Measurements from ENCODE around the gene COL5A3.
A peak's percentile ranks its signal among the peaks of the same experiment; 100 is the strongest.

The COL5A3 gene

DNA sequence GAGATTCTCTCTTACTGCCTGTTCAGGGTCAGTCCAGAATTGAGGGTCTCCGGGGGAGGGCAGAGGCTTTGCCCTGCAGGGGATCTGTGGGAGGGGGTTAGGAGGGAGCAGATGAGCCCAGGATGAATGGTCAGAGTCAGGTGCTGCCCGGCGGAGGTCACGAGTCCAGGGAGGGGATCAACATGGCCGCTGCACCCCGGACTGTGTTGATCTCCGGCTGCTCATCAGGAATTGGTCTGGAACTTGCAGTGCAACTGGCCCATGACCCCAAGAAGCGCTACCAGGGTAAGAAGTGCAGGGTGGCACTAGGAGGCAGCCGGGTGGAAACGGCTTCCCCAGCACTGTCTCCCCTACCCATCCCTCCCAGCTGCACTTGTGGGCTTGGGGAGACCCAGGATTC, 3.0 kb upstream of the COL5A3 start, which contains the start of gene RDH8:
RDH8 (plus strand) TSS at position 168 of the 400 bp plus-strand sequence; CDS start at position 183, 15 bp downstream.
- H3K4me1 ChIP-seq (ENCODE audit: control insufficient read depth, insufficient read depth, low read length), result peaks cover 12% of the 10 kb centered on the region
- no peaks in the 10 kb centered on the region for H3K36me3 ChIP-seq (ENCODE audit: control insufficient read depth, insufficient read depth, low read length)
- no peak within 1 kb of the TSS for H3K4me3 ChIP-seq (ENCODE audit: insufficient read depth, low read depth, low read length)
- peaks cover 46% of the 10 kb centered on the region for H3K27me3 ChIP-seq (ENCODE audit: control insufficient read depth, insufficient read depth, low read length, poor library complexity, severe bottlenecking)
- H3K27ac ChIP-seq (ENCODE audit: insufficient read depth, low read depth, low read length, poor library complexity, severe bottlenecking), result no peak within 1 kb of the TSS
- WGBS, 2 experiments, result 76 to 77% methylated on average over 10 of the region's 10 CpGs
- H3K9me3 ChIP-seq (ENCODE audit: control insufficient read depth, low read length), result no peaks in the 10 kb centered on the region

DNA sequence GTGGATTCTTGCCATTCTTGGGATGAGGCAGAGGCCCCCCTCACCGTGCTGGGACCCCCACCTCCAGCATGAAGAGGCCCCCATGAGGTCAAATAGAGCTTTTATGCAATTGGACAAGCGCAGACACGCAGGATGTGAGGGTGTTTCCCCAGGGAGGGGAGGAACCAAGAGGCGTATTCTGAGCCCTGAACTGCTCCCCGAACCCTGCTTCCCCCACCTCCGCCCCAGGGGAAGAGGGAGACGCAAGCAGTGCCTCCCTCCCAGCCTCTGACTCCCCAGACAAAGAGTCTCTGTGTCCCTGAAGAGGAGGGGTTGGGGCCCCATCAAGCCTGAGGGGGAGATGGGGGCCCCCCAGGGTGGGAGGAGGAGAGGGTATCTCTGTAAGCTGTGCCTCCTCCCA, 1.7 kb upstream of the COL5A3 start:
- peaks cover 22% of the 10 kb centered on the region for H3K4me1 ChIP-seq (ENCODE audit: control insufficient read depth, insufficient read depth, low read length)
- no peak overlapping the region for H3K27ac ChIP-seq (ENCODE audit: insufficient read depth, low read depth, low read length, poor library complexity, severe bottlenecking)
- 56 to 65% methylated on average over 6 to 7 of the region's 7 CpGs for WGBS, 2 experiments
- no peak overlapping the region for H3K4me3 ChIP-seq (ENCODE audit: insufficient read depth, low read depth, low read length)
- H3K36me3 ChIP-seq (ENCODE audit: control insufficient read depth, insufficient read depth, low read length), result no peaks in the 10 kb centered on the region
- no peaks in the 10 kb centered on the region for H3K9me3 ChIP-seq (ENCODE audit: control insufficient read depth, low read length)
- peaks cover 49% of the 10 kb centered on the region for H3K27me3 ChIP-seq (ENCODE audit: control insufficient read depth, insufficient read depth, low read length, poor library complexity, severe bottlenecking)

DNA sequence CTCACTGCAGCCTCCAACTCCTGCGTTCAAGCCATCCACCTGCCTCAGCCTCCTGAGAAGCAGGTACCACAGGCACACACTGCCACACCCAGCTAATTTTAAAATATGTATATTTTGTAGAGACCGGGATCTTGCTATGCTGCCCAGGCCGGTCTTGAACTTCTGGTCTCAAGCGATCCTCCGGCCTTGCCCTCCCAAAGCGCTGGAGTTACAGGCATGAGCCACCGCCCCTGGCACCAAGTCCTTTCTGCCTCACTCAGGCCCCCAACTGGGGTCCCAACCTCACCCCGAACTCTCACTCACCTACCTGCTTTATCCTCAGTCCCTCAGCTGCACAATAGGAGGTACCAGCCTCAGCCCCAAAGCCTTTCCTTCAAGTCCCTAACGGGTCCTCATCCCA, 635 bp upstream of the COL5A3 start:
- Histone ChIP-seq H3K36me3 (ENCODE audit: control insufficient read depth, insufficient read depth, low read length) (no peaks in the 10 kb centered on the region), H3K4me3 (ENCODE audit: insufficient read depth, low read depth, low read length) (no peak overlapping the region), H3K4me1 (ENCODE audit: control insufficient read depth, insufficient read depth, low read length) (peaks cover 22% of the 10 kb centered on the region), H3K9me3 (ENCODE audit: control insufficient read depth, low read length) (no peaks in the 10 kb centered on the region), H3K27me3 (ENCODE audit: control insufficient read depth, insufficient read depth, low read length, poor library complexity, severe bottlenecking) (peaks cover 49% of the 10 kb centered on the region), H3K27ac (ENCODE audit: insufficient read depth, low read depth, low read length, poor library complexity, severe bottlenecking) (no peak overlapping the region)
- WGBS, 2 experiments, result 85 to 87% methylated on average over 9 of the region's 9 CpGs

DNA sequence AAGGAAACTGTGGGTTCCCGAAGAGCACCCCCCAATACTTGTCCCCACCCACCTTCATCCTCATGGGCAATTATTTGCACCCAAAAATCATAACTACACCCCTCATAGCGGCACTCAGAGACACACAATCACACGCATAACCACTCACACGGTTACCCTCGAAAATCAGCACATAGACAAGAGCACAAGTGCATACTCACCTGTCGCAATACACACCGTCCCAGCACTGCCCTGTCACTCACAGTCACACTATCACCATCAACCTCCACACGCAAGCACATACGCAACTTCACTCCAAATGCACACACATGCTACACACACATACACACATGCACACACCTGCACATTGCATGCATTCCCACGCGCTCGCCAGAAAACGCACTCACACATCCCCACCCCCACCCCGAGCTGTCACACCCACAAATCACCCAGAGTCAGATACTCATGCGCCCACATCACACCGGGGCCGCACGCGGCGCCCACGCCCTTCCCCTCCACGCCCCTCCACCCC, 535 bp downstream of the COL5A3 start:
- Histone ChIP-seq H3K4me1 (ENCODE audit: control insufficient read depth, insufficient read depth, low read length) (peaks cover 22% of the 10 kb centered on the region), H3K27ac (ENCODE audit: insufficient read depth, low read depth, low read length, poor library complexity, severe bottlenecking) (no peak overlapping the region), H3K27me3 (ENCODE audit: control insufficient read depth, insufficient read depth, low read length, poor library complexity, severe bottlenecking) (peaks cover 49% of the 10 kb centered on the region), H3K4me3 (ENCODE audit: insufficient read depth, low read depth, low read length) (no peak overlapping the region), H3K36me3 (ENCODE audit: control insufficient read depth, insufficient read depth, low read length) (no peaks in the 10 kb centered on the region), H3K9me3 (ENCODE audit: control insufficient read depth, low read length) (no peaks in the 10 kb centered on the region)
- WGBS, 2 experiments, result 12% methylated on average over 22 of the region's 22 CpGs

DNA sequence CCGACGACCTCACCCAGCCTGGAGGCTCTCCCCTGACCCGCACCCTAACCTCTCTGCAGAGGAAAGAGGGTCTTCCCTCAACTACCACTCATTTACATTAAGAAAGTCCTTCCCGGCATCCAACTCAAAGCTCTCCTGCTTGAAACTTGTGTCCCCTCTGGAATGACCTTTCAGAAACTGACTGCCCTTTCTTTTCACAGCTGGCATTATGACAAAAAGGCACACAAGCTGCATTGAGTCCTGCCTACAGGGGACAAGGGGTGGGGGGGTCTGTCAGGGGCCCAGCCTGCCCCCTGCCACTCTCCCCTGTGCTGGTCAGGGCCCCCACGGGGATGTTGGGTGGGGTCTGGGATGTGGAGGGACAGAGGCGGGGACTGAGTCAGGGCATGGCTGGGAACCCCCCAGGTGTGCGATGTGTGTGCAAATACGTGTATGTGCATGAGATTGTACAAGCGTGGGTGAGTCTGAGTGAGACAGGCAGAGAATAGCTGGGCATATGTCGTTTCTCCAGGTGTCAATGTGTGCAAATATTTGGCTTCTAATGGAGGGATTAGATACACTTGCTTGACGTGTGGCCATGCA, 2.0 kb downstream of the COL5A3 start:
- Histone ChIP-seq H3K4me1 (ENCODE audit: control insufficient read depth, insufficient read depth, low read length) (peaks cover 22% of the 10 kb centered on the region), H3K36me3 (ENCODE audit: control insufficient read depth, insufficient read depth, low read length) (no peaks in the 10 kb centered on the region), H3K9me3 (ENCODE audit: control insufficient read depth, low read length) (no peaks in the 10 kb centered on the region), H3K4me3 (ENCODE audit: insufficient read depth, low read depth, low read length) (no peak overlapping the region), H3K27ac (ENCODE audit: insufficient read depth, low read depth, low read length, poor library complexity, severe bottlenecking) (peak overlapping the region; percentile 44), H3K27me3 (ENCODE audit: control insufficient read depth, insufficient read depth, low read length, poor library complexity, severe bottlenecking) (peaks cover 45% of the 10 kb centered on the region)
- 51 to 53% methylated on average over 11 of the region's 11 CpGs for WGBS, 2 experiments

DNA sequence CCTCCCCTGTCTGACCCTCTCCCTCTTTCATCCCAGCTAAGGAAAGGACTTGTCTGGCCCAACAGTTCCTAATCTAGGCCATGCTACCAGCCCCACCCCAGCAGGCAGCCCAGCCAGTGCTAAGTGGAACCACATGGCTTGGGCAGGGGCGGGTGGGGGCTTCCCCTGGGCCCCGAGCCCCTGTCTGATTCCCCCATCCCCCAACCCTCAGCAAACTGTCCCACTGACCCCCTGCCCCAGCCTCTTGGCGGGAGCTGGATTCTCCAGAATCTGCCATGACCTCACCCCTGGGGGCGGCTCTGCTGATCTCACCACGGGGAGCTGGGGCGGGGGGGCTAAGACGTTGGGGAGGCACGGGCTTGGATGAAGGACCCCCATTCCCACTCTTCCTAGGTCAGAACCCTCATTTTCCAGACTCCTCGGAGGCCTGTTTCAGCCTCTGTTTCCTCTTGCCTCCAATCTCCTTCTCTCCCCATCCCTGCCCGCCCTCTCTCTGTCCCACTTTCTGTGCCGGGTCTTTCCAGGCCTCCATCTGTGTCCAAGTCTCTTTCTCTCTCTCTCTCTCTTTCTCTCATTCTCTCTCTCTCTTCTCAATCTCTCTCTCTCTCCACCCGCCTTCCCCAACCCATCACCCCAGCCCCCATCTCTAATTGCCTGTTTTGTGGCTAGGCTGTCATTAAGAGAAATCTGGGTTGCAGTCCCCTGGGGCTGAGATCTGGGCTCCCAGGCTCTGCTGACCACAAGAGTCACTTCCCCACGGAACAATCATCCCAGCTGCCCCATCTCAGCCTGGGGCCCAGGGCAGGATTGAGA, 2.7 kb downstream of the COL5A3 start:
- Histone ChIP-seq H3K9me3 (ENCODE audit: control insufficient read depth, low read length) (no peaks in the 10 kb centered on the region), H3K4me1 (ENCODE audit: control insufficient read depth, insufficient read depth, low read length) (peaks cover 22% of the 10 kb centered on the region), H3K4me3 (ENCODE audit: insufficient read depth, low read depth, low read length) (no peak overlapping the region), H3K36me3 (ENCODE audit: control insufficient read depth, insufficient read depth, low read length) (no peaks in the 10 kb centered on the region), H3K27me3 (ENCODE audit: control insufficient read depth, insufficient read depth, low read length, poor library complexity, severe bottlenecking) (peaks cover 44% of the 10 kb centered on the region), H3K27ac (ENCODE audit: insufficient read depth, low read depth, low read length, poor library complexity, severe bottlenecking) (no peak overlapping the region)
- WGBS, 2 experiments, result 52 to 57% methylated on average over 12 to 13 of the region's 13 CpGs

DNA sequence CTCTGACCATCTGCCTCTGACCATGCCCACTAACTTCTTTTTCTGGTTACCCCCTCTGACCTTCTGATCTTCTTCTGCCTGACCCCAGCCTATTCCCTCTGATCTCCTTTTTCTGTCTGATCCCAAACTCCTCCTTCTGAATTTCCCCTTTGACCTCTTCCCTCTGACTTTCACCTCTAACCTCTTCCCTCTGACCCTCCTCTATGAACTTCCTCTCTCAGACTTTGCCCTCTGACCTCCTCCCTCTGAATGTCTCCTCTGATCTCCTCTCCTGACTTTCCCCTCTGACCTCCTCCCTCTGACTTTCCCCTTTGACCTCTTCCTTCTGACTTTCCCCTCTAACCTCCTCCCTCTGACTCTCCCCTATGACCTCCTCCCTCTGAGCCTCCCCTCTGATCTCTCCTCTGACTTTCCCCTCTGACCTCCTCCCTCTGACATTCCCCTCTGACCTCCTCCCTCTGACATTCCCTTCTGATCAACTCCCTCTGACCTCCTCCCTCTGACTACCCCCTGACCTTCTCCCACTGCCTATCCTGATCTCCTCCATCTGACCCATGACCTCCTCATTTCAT, 3.5 kb downstream of the COL5A3 start:
- H3K27me3 ChIP-seq (ENCODE audit: control insufficient read depth, insufficient read depth, low read length, poor library complexity, severe bottlenecking), result peaks cover 37% of the 10 kb centered on the region
- no peaks in the 10 kb centered on the region for H3K9me3 ChIP-seq (ENCODE audit: control insufficient read depth, low read length)
- H3K4me1 ChIP-seq (ENCODE audit: control insufficient read depth, insufficient read depth, low read length), result peaks cover 22% of the 10 kb centered on the region
- no peak overlapping the region for H3K4me3 ChIP-seq (ENCODE audit: insufficient read depth, low read depth, low read length)
- H3K27ac ChIP-seq (ENCODE audit: insufficient read depth, low read depth, low read length, poor library complexity, severe bottlenecking), result no peak overlapping the region
- H3K36me3 ChIP-seq (ENCODE audit: control insufficient read depth, insufficient read depth, low read length), result no peaks in the 10 kb centered on the region

DNA sequence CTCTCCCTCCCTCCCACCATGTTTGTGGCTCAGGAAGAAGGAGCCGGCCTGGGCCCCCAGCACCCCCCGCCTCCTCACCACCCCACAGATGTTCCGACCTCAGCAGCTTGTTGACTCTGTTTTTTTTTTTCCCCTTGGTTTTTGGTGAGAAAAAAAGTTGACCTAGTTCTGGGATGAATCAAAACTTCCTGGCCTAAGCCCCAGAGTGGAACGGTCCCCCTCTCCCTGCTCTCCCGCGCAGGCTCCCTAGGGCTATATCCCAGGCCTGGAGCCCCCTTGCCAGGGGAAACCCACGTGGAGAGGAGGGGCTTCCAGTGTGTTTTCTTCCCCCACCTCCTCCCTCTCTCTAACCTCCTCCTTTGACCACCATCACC, 4.0 kb downstream of the COL5A3 start:
- WGBS, 2 experiments, result 75 to 83% methylated on average over 6 to 7 of the region's 7 CpGs

DNA sequence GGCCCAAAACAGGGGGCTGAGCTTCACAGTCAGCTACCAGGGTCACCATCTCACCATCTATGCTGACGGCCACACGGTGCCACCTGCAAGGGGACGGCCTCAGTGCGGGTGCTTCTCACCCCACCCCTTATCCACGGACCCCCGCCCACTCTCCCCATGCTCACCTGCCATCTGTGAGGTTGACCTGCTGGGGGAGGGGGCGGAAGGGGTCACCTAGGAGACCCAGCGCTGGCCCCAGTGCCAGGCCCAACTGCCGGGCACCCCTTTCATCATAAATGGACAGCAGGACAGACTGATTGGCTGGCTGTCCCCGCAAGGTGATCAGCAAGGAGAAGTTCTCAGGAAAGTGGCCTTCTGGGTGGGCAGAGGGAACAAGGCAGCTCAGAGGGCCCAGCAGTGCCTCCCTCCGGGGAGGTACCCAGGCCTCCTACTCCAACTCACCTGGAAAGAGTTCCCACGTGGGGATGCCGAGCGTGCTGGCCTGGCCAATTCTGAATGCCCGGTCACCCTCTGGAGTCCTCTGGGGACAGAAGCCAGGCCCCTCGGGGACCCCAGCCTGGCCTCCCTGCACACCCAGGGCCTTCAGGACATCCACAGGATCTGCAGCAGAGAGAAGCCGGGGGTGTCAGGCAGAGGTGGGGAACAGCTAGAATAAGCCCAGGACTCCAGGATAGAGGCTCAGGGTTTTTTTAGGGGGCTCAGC, 4.5 kb downstream of the COL5A3 start:
- WGBS, 2 experiments, result 89% methylated on average over 17 of the region's 17 CpGs
- H3K27me3 ChIP-seq (ENCODE audit: control insufficient read depth, insufficient read depth, low read length, poor library complexity, severe bottlenecking), result peaks cover 26% of the 10 kb centered on the region
- H3K4me1 ChIP-seq (ENCODE audit: control insufficient read depth, insufficient read depth, low read length), result peaks cover 22% of the 10 kb centered on the region
- H3K4me3 ChIP-seq (ENCODE audit: insufficient read depth, low read depth, low read length), result no peak overlapping the region
- no peaks in the 10 kb centered on the region for H3K36me3 ChIP-seq (ENCODE audit: control insufficient read depth, insufficient read depth, low read length)
- H3K9me3 ChIP-seq (ENCODE audit: control insufficient read depth, low read length), result no peaks in the 10 kb centered on the region
- no peak overlapping the region for H3K27ac ChIP-seq (ENCODE audit: insufficient read depth, low read depth, low read length, poor library complexity, severe bottlenecking)

More for the DNA sequence above, 4.0 kb downstream of the COL5A3 start:
- peaks cover 22% of the 10 kb centered on the region for H3K4me1 ChIP-seq (ENCODE audit: control insufficient read depth, insufficient read depth, low read length)
- no peaks in the 10 kb centered on the region for H3K36me3 ChIP-seq (ENCODE audit: control insufficient read depth, insufficient read depth, low read length)
- peaks cover 32% of the 10 kb centered on the region for H3K27me3 ChIP-seq (ENCODE audit: control insufficient read depth, insufficient read depth, low read length, poor library complexity, severe bottlenecking)
- no peak overlapping the region for H3K27ac ChIP-seq (ENCODE audit: insufficient read depth, low read depth, low read length, poor library complexity, severe bottlenecking)
- H3K4me3 ChIP-seq (ENCODE audit: insufficient read depth, low read depth, low read length), result no peak overlapping the region
- H3K9me3 ChIP-seq (ENCODE audit: control insufficient read depth, low read length), result no peaks in the 10 kb centered on the region

DNA sequence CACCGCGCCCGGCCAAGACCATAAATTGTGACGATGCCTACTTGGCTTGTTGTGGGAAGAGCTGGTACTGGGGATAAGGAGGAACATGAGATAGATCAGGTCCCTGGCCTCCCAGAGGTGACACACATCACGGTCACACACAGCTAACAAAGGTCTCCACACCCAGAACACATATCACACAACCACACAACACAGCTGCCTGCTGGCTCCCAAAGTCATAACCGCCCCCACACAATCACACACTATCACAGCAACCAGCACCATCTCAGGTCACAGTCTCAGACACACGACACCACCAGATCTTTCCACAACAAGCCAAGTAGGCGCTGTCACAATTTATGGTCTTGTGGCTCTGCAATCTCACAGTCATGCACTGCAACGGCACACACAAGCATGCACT, 5.7 kb downstream of the COL5A3 start:
- no peak overlapping the region for H3K4me3 ChIP-seq (ENCODE audit: insufficient read depth, low read depth, low read length)
- H3K36me3 ChIP-seq (ENCODE audit: control insufficient read depth, insufficient read depth, low read length), result no peaks in the 10 kb centered on the region
- peaks cover 15% of the 10 kb centered on the region for H3K27me3 ChIP-seq (ENCODE audit: control insufficient read depth, insufficient read depth, low read length, poor library complexity, severe bottlenecking)
- peaks cover 19% of the 10 kb centered on the region for H3K4me1 ChIP-seq (ENCODE audit: control insufficient read depth, insufficient read depth, low read length)
- H3K9me3 ChIP-seq (ENCODE audit: control insufficient read depth, low read length), result no peaks in the 10 kb centered on the region
- H3K27ac ChIP-seq (ENCODE audit: insufficient read depth, low read depth, low read length, poor library complexity, severe bottlenecking), result no peak overlapping the region
- WGBS, 2 experiments, result 82 to 90% methylated on average over 9 of the region's 9 CpGs
